ENCODE measurements around the gene GPI.

The GPI gene

DNA sequence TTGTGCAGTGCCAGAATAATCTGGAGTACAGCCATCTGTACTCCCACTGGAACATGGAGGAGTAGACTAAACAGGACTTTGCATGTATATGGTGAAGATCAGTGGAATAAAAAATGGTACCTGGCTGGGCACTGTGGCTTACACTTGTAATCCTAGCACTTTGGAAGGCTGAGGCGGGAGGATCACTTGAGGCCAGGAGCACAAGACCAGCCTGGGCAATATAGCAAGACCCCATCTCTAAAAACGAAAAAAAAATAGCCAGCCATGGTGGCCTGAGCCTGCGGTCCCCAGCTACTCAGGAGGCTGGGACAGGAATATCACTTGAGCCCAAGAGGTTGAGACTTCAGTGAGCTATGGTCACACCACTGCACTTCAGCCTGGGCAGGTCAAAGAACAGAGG, 83.2 kb downstream of the GPI start:
- DNase-seq (ENCODE audit: extremely low read depth, low read depth), result no peak
- H3K4me3 ChIP-seq (replicated peaks; ENCODE audit: low read depth, low read length), result no peak overlapping the region
- TF ChIP-seq, protein P1, sequence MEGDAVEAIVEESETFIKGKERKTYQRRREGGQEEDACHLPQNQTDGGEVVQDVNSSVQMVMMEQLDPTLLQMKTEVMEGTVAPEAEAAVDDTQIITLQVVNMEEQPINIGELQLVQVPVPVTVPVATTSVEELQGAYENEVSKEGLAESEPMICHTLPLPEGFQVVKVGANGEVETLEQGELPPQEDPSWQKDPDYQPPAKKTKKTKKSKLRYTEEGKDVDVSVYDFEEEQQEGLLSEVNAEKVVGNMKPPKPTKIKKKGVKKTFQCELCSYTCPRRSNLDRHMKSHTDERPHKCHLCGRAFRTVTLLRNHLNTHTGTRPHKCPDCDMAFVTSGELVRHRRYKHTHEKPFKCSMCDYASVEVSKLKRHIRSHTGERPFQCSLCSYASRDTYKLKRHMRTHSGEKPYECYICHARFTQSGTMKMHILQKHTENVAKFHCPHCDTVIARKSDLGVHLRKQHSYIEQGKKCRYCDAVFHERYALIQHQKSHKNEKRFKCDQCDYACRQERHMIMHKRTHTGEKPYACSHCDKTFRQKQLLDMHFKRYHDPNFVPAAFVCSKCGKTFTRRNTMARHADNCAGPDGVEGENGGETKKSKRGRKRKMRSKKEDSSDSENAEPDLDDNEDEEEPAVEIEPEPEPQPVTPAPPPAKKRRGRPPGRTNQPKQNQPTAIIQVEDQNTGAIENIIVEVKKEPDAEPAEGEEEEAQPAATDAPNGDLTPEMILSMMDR (IDR thresholded peaks at IDR 0.05; ENCODE audit: low read depth, low read length, missing control alignments), result no peak
